ENCODE measurements around the gene OTUD6A. TPM values are rescaled to one million over a fixed set of nuclear protein-coding genes. Genes with fewer than 3 reads are reported as not detected.

OTUD6A gene
- total and polyA plus RNA-seq, 9 of the 15 experiments (the other 6 are each of a cell fraction or from before 2014, with no cell fraction given): not detected

GRCh38 chrX:70079297-70079696 lies 17.0 kb downstream of the OTUD6A start:
- in situ Hi-C loops (cut with MboI): no loop called here
- no peaks in the 10 kb centered on the region for H3K4me1 ChIP-seq (replicated peaks in 1 of 2; ENCODE audit: control insufficient read depth in 2 of 2, insufficient read depth in 2 of 2, low read length in 2 of 2)
- 4% methylated on average over 5 of the region's 5 CpGs for WGBS (ENCODE audit: insufficient coverage, low coverage, missing lambda C conversion rate)
- H3K4me3 ChIP-seq: no peak overlapping the region
- H2AFZ ChIP-seq (ENCODE audit: low read depth, low read length): no peak overlapping the region
- no peaks in the 10 kb centered on the region for H3K9me3 ChIP-seq (replicated peaks; ENCODE audit: control insufficient read depth, insufficient read depth, low read depth, low read length)
- no peaks in the 10 kb centered on the region; a peak in 1 of 5 replicates for H3K27me3 ChIP-seq (ENCODE audit: control insufficient read depth in 2 of 2, insufficient read depth in 2 of 2, low read length in 2 of 2)
- no peaks in the 10 kb centered on the region for H3K36me3 ChIP-seq (ENCODE audit: control insufficient read depth, insufficient read depth, low read length)
- no peak overlapping the region for H3K27ac ChIP-seq (ENCODE audit: extremely low read depth, low read depth, low read length)
- no peak for FAIRE-seq
- DNase-seq (ENCODE audit: extremely low read depth in 1 of 4, low spot score in 3 of 4): no peak
- H3K79me2 ChIP-seq (ENCODE audit: control insufficient read depth, insufficient read depth, low read length): no peaks in the 10 kb centered on the region
- no peak overlapping the region for H3K4me2 ChIP-seq (ENCODE audit: insufficient read depth, low read length)
- TF ChIP-seq SNRNP70 (optimal IDR thresholded peaks at IDR 0.05; ENCODE audit: low read depth, low read length): no peak
- no peak for TF ChIP-seq RBFOX2 (IDR thresholded peaks at IDR 0.05; ENCODE audit: low read depth, low read length)
- no peak for TF ChIP-seq CBX1 (IDR thresholded peaks at IDR 0.05; ENCODE audit: low read depth)
- no peak for TF ChIP-seq TOE1 (IDR thresholded peaks at IDR 0.05; ENCODE audit: borderline replicate concordance)
- TF ChIP-seq TOE1 (CRISPR knock-in tag; IDR thresholded peaks at IDR 0.05; ENCODE audit: borderline replicate concordance, low read depth): no peak
- TF ChIP-seq OTX1 (CRISPR knock-in tag; IDR thresholded peaks at IDR 0.05): no peak
- no peak for TF ChIP-seq DNMT1 (IDR thresholded peaks at IDR 0.05)
- no peak for TF ChIP-seq KDM1A (IDR thresholded peaks at IDR 0.05)
- TF ChIP-seq DLX4 (CRISPR knock-in tag; IDR thresholded peaks at IDR 0.05): no peak
- no peak for TF ChIP-seq ZNF217 (CRISPR knock-in tag; IDR thresholded peaks at IDR 0.05)
- TF ChIP-seq U2AF1 (optimal IDR thresholded peaks at IDR 0.05; ENCODE audit: low read depth, low read length): no peak
- no peak for TF ChIP-seq SP1 (CRISPR knock-in tag; IDR thresholded peaks at IDR 0.05)
- no peak for TF ChIP-seq THAP7 (CRISPR knock-in tag; IDR thresholded peaks at IDR 0.05)
- no peak for TF ChIP-seq ZNF384 (IDR thresholded peaks at IDR 0.05; ENCODE audit: low read depth, low read length)
- TF ChIP-seq ZNF347 (CRISPR knock-in tag; IDR thresholded peaks at IDR 0.05; ENCODE audit: low read depth): no peak
- TF ChIP-seq SREBF1 (IDR thresholded peaks at IDR 0.05; ENCODE audit: borderline replicate concordance, low read depth, low read length): no peak
- no peak for TF ChIP-seq FOS (IDR thresholded peaks at IDR 0.05; ENCODE audit: extremely low read depth, insufficient read length)
- TF ChIP-seq SMARCA5 (IDR thresholded peaks at IDR 0.05): no peak
- TF ChIP-seq FOXJ3 (CRISPR knock-in tag; IDR thresholded peaks at IDR 0.05): no peak
- TF ChIP-seq, protein P1, sequence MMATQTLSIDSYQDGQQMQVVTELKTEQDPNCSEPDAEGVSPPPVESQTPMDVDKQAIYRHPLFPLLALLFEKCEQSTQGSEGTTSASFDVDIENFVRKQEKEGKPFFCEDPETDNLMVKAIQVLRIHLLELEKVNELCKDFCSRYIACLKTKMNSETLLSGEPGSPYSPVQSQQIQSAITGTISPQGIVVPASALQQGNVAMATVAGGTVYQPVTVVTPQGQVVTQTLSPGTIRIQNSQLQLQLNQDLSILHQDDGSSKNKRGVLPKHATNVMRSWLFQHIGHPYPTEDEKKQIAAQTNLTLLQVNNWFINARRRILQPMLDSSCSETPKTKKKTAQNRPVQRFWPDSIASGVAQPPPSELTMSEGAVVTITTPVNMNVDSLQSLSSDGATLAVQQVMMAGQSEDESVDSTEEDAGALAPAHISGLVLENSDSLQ (IDR thresholded peaks at IDR 0.05): no peak
- ChIA-PET CTCF (ENCODE audit: low intra/inter-chr PET ratio) (no interaction called here), POLR2A (no interaction called here)
- no peak for ATAC-seq
- H4K20me1 ChIP-seq (replicated peaks; ENCODE audit: control insufficient read depth, insufficient read depth, low read length): peaks cover 3% of the 10 kb centered on the region; the same call in 1 of the 2 replicates
- intact Hi-C loops (cut with micrococcal nuclease): no loop called here
- no peak overlapping the region for H3K9ac ChIP-seq (ENCODE audit: insufficient read depth in 1 of 2, low read depth in 2 of 2, low read length in 2 of 2)
- BruUV-seq (replicated peaks): no TSS peak
- H3K9me1 ChIP-seq (ENCODE audit: control insufficient read depth, insufficient read depth, low read length): no peaks in the 10 kb centered on the region
